DOHH2 (cell line): ENCODE data around the gene CTNNA2.

Experiments used
- H3F3A ChIP-seq: fragments of 200-600 bp; sonication (generic), shearing (Covaris generic); 2 replicates; pipeline ENCODE4 v1.6.0; 2016; ENCODE audit warnings: antibody characterized with exemption, mild to moderate bottlenecking; ENCODE audit not compliant: control insufficient read depth, insufficient read depth
- H3K27ac ChIP-seq: fragments of 200-600 bp; sonication (generic); 2 replicates; pipeline ENCODE4 v1.5.1; 2014; ENCODE audit warnings: low read depth, mild to moderate bottlenecking, low read length, moderate library complexity
- H3K27me3 ChIP-seq: fragments of 200-600 bp; sonication (generic); 2 replicates; pipeline ENCODE4 v1.6.1; 2014; ENCODE audit warnings: mild to moderate bottlenecking, low read length, mixed read lengths; ENCODE audit not compliant: control insufficient read depth
- H3K36me3 ChIP-seq: fragments of 200-600 bp; sonication (generic); 2 replicates; pipeline ENCODE4 v1.6.1; 2014; ENCODE audit warnings: mild to moderate bottlenecking, low read length, moderate library complexity, mixed read lengths; ENCODE audit not compliant: control insufficient read depth
- H3K4me1 ChIP-seq: fragments of 200-600 bp; sonication (generic); 2 replicates; pipeline ENCODE4 v1.6.1; 2014; ENCODE audit warnings: mild to moderate bottlenecking, low read length, mixed read lengths; ENCODE audit not compliant: control insufficient read depth
- H3K4me2 ChIP-seq: fragments of 200-600 bp; sonication (generic); 2 replicates; pipeline ENCODE4 v1.6.0; 2014; ENCODE audit warnings: mild to moderate bottlenecking, low read length, moderate library complexity
- H3K4me3 ChIP-seq: fragments of 200-600 bp; sonication (generic); 2 replicates; pipeline ENCODE4 v1.5.1; 2014; ENCODE audit warnings: mild to moderate bottlenecking, low read length, mixed read lengths
- H3K79me2 ChIP-seq: fragments of 200-600 bp; sonication (generic); 2 replicates; pipeline ENCODE4 v1.6.1; 2014; ENCODE audit warnings: mild to moderate bottlenecking, low read length, mixed read lengths; ENCODE audit not compliant: control insufficient read depth
- H3K9me2 ChIP-seq: fragments of 200-600 bp; sonication (generic); replicated peaks from 2 replicates; pipeline ENCODE4 v1.6.1; 2014; ENCODE audit warnings: mild to moderate bottlenecking, low read length, mixed read lengths; ENCODE audit not compliant: control insufficient read depth
- H3K9me3 ChIP-seq: fragments of 200-600 bp; sonication (generic); 2 replicates; pipeline ENCODE4 v1.6.1; 2014; ENCODE audit warnings: antibody characterized with exemption, low read length, mixed read lengths; ENCODE audit not compliant: control insufficient read depth, insufficient read depth
- H4K20me1 ChIP-seq: fragments of 200-600 bp; sonication (generic); 2 replicates; pipeline ENCODE4 v1.6.0; 2014; ENCODE audit warnings: low read depth, mild to moderate bottlenecking, antibody characterized with exemption, low read length, moderate library complexity; ENCODE audit not compliant: control insufficient read depth, insufficient read depth
- EZH2phosphoT487 ChIP-seq: fragments of 200-600 bp; sonication (generic); IDR thresholded peaks from 2 replicates; pipeline ENCODE4 v1.6.1; 2017; ENCODE audit warnings: borderline replicate concordance, mild to moderate bottlenecking, antibody characterized with exemption, low read length, moderate library complexity, mixed read lengths
- TF ChIP-seq, protein P1 (sequence below): fragments of 200-600 bp; sonication (generic); IDR thresholded peaks from one replicate; pipeline ENCODE4 v1.5.1; 2014; ENCODE audit warnings: antibody characterized with exemption, mild to moderate bottlenecking, low read depth, low read length; ENCODE audit not compliant: poor library complexity, severe bottlenecking

The CTNNA2 gene

DNA sequence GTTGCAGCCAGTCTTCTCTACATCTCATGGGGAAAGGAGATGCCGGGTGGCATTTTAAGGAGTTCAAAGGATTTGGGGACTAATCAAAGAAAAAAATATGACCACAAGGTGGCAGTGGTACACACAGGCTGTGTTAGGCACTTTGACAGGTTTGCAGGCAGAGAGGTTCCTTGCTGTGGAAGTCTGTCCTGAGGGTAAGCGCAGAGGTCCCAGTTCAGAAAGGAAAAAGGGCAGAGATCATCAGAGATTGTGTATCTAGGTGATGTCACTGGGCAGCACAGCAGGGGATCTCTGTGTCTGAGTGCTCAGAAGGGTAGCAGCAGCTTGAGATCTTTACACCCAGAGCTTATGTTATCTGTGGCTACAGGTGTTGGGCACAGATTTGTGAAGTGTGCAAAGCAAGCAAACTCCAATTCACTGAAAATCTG lies 560.3 kb downstream of the CTNNA2 start:
- Histone ChIP-seq H4K20me1 (no peaks in the 10 kb centered on the region), H3K36me3 (no peaks in the 10 kb centered on the region), H3K4me1 (no peaks in the 10 kb centered on the region), H3F3A (no peaks in the 10 kb centered on the region), H3K9me2 (no peaks in the 10 kb centered on the region), H3K27ac (no peak overlapping the region), H3K4me2 (no peak overlapping the region), H3K79me2 (no peaks in the 10 kb centered on the region), H3K9me3 (no peaks in the 10 kb centered on the region), H3K4me3 (no peak overlapping the region), H3K27me3 (no peaks in the 10 kb centered on the region)
- no peak for TF ChIP-seq EZH2phosphoT487
- TF ChIP-seq, protein P1, sequence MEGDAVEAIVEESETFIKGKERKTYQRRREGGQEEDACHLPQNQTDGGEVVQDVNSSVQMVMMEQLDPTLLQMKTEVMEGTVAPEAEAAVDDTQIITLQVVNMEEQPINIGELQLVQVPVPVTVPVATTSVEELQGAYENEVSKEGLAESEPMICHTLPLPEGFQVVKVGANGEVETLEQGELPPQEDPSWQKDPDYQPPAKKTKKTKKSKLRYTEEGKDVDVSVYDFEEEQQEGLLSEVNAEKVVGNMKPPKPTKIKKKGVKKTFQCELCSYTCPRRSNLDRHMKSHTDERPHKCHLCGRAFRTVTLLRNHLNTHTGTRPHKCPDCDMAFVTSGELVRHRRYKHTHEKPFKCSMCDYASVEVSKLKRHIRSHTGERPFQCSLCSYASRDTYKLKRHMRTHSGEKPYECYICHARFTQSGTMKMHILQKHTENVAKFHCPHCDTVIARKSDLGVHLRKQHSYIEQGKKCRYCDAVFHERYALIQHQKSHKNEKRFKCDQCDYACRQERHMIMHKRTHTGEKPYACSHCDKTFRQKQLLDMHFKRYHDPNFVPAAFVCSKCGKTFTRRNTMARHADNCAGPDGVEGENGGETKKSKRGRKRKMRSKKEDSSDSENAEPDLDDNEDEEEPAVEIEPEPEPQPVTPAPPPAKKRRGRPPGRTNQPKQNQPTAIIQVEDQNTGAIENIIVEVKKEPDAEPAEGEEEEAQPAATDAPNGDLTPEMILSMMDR: peak; percentile 68

GRCh38 chr2:80074321-80075070 lies 561.6 kb downstream of the CTNNA2 start:
- Histone ChIP-seq H3K9me2 (no peaks in the 10 kb centered on the region), H3K79me2 (no peaks in the 10 kb centered on the region), H3K4me3 (no peak overlapping the region), H3F3A (no peaks in the 10 kb centered on the region), H3K27ac (no peak overlapping the region), H4K20me1 (no peaks in the 10 kb centered on the region), H3K4me2 (no peak overlapping the region), H3K36me3 (no peaks in the 10 kb centered on the region), H3K9me3 (no peaks in the 10 kb centered on the region), H3K27me3 (no peaks in the 10 kb centered on the region), H3K4me1 (no peaks in the 10 kb centered on the region)
- no peak for TF ChIP-seq EZH2phosphoT487
- TF ChIP-seq, protein P1: no peak

GRCh38 chr2:80075719-80076118 lies 562.9 kb downstream of the CTNNA2 start:
- H3K36me3 ChIP-seq: no peaks in the 10 kb centered on the region
- H3K4me1 ChIP-seq: no peaks in the 10 kb centered on the region
- TF ChIP-seq, protein P1: no peak
- TF ChIP-seq EZH2phosphoT487: no peak
- H3K27ac ChIP-seq: no peak overlapping the region
- no peak overlapping the region for H3K4me3 ChIP-seq
- no peak overlapping the region for H3K4me2 ChIP-seq
- no peaks in the 10 kb centered on the region for H3K27me3 ChIP-seq
- no peaks in the 10 kb centered on the region for H3K9me2 ChIP-seq
- H4K20me1 ChIP-seq: no peaks in the 10 kb centered on the region
- H3K79me2 ChIP-seq: no peaks in the 10 kb centered on the region
- no peaks in the 10 kb centered on the region for H3F3A ChIP-seq
- H3K9me3 ChIP-seq: no peaks in the 10 kb centered on the region
